ENCODE results near the gene ZBTB45. TPM values are rescaled to one million over a fixed set of nuclear protein-coding genes. Genes with fewer than 3 reads are reported as not detected.
A peak's percentile ranks its signal among the peaks of the same experiment; 100 is the strongest.

ZBTB45 gene
- total and polyA plus RNA-seq, 2 donors (not counting 1 experiment from before 2014, with no cell fraction given): 12.6 to 20.9 TPM

DNA sequence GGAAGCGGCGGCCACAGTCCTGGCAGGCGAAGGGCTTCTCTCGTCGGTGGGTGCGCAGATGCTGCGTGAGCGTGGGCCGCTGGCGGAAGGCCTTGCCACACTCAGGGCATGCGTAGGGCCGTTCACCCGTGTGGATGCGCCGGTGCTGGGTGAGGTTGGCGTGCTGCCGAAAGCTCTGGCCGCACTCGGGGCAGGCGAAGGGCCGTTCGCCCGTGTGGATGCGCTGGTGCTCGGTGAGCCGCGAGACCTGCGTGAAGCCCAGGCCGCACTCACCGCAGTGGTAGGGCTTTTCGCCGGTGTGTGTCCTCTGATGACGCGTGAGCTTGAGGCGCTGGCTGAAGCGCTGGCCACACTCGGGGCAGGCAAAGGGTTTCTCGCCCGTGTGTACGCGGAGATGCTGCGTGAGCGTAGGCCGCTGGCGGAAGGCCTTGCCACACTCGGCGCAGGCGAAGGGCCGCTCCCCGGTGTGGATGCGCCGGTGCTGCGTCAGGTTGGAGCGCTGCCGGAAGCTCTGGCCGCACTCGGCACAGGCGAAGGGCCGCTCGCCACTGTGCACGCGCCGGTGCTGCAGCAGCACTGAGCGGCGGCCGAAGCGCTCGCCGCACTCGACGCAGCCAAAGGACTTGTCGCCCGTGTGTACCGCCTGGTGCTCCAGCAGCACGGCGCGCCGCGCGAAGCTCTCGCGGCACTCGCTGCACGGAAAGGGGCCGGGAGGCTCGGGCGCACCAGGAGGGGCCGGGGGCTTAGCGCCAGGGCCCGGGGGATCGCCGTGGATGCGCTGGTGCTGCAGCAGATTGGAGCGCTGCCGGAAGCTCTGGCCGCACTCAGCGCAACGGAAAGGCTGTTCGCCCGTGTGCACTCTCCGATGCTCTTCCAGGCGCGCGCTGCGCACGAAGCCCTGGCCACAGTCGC, 42.8 kb upstream of the ZBTB45 start:
- DNase-seq (peak; percentile 86), ATAC-seq (ENCODE audit: low read depth) (no peak)
- H3K27ac Mint-ChIP-seq: peak overlapping the region; percentile 87
- Histone ChIP-seq H4K20me1 (ENCODE audit: control insufficient read depth, insufficient read depth, low read length, poor library complexity, severe bottlenecking) (peaks cover 14% of the 10 kb centered on the region), H3K27ac (ENCODE audit: low read length in 2 of 2) (no peak overlapping the region), H3K4me3 (ENCODE audit: control extremely low read depth in 1 of 5, extremely low read depth in 1 of 5, insufficient read depth in 1 of 5, low read depth in 2 of 5, low read length in 4 of 5) (peak overlapping the region; percentile 26 to 59 (median 36)), H3K9me3 (ENCODE audit: control extremely low read depth in 1 of 3, control insufficient read depth in 2 of 3, insufficient read depth in 1 of 3, low read length in 2 of 3) (peaks cover 0 to 9% (median 0%) of the 10 kb centered on the region in 3 donors), H3K36me3 (replicated peaks in 1 of 2; ENCODE audit: control extremely low read depth in 1 of 2, control insufficient read depth in 1 of 2, extremely low read depth in 1 of 2, insufficient read depth in 2 of 2, low read length in 1 of 2) (peaks cover 0 to 3% of the 10 kb centered on the region in 2 experiments), H3K27me3 (replicated peaks in 1 of 4; ENCODE audit: control extremely low read depth in 1 of 4, control insufficient read depth in 3 of 4, insufficient read depth in 4 of 4, low read length in 3 of 4) (no peaks in the 10 kb centered on the region), H3K9ac (ENCODE audit: low read length) (peak overlapping the region; percentile 50), H3K4me2 (replicated peaks; ENCODE audit: low read depth, low read length, poor library complexity, severe bottlenecking) (peak overlapping the region; percentile 87), H2AFZ (ENCODE audit: insufficient read depth, low read depth, low read length, poor library complexity, severe bottlenecking) (peak overlapping the region; percentile 60), H3K4me1 (ENCODE audit: control insufficient read depth in 2 of 2, insufficient read depth in 2 of 2, low read length in 2 of 2) (peaks cover 28 to 42% of the 10 kb centered on the region in 2 donors), H3K79me2 (ENCODE audit: control insufficient read depth, insufficient read depth, low read length) (peaks cover 6% of the 10 kb centered on the region)
- intact Hi-C loops (cut with micrococcal nuclease): no loop called here
- H3K4me3 Mint-ChIP-seq: peak overlapping the region; percentile 96
- H3K9me3 Mint-ChIP-seq (ENCODE audit: insufficient read depth): no peaks in the 10 kb centered on the region
- TF ChIP-seq CTCF (IDR thresholded peaks at IDR 0.05) (no peak), EZH2 (IDR thresholded peaks at IDR 0.05; ENCODE audit: borderline replicate concordance, insufficient read depth, low read depth, low read length, poor library complexity, severe bottlenecking) (no peak)
- ChIA-PET CTCF (interaction anchor here (0.5 to 3.3 kb wide), 5 partner anchors 9 to 50 kb away, joined by 3 to 10 read pairs (median 3); partner anchors contain the start of genes MZF1 and ZBTB45), POLR2A (interaction anchor here (0.7 to 1.6 kb wide), 6 partner anchors 8 to 43 kb away, joined by 3 to 8 read pairs (median 4); partner anchors contain the start of genes CHMP2A, MZF1, TRIM28 and ZBTB45)
- peaks cover 56% of the 10 kb centered on the region for H3K4me1 Mint-ChIP-seq
- no peaks in the 10 kb centered on the region for H3K27me3 Mint-ChIP-seq
- 12% methylated on average over 106 of the region's 107 CpGs for WGBS (ENCODE audit: insufficient coverage)
